ENCODE results near the gene PRSS56.

The PRSS56 gene

DNA sequence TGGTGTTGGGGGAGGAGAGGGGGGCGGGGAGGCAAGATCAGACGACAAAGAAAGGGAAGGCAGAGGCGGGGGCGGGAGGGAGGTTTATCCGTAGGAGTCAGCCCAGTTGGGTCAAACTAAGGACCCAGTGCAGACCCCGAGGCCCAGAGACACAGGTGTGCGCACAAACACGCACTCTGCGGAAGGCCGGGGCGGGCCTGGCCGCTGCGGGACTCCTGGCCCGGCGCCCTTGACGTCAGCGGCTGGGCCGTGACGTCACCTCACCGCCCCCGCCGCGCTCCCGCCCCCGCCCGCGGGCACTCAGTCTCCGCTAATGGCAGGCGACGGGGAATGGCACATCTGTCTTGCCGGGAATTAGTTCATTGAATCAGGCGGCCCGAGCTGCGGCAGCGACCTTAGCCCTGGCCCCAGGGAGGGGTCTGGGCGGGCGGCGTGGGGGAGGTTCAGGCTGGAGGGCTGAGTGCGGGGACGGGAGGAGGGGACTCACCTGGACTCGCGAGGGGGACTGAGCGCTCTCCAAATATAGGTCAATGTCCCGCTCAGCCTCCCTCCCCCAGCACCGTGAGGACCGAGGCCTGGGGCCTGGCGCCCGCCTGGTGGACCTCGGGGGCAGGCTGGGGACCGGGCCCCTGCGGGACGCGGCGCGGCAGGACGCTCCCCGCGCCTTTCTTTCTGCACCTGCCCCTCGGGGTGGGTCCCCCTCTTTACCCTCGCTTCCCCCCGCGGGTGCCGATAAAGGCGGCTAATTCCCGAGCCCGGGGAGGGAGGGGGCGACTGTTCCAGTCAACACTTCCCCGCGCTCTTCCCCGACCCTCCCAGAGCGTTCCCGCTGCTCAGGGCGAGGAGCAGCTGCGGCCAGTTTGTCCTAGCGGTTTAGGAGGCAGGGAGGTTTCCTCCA lies 17.0 kb upstream of the PRSS56 start:
- peak; percentile 41 for DNase-seq

DNA sequence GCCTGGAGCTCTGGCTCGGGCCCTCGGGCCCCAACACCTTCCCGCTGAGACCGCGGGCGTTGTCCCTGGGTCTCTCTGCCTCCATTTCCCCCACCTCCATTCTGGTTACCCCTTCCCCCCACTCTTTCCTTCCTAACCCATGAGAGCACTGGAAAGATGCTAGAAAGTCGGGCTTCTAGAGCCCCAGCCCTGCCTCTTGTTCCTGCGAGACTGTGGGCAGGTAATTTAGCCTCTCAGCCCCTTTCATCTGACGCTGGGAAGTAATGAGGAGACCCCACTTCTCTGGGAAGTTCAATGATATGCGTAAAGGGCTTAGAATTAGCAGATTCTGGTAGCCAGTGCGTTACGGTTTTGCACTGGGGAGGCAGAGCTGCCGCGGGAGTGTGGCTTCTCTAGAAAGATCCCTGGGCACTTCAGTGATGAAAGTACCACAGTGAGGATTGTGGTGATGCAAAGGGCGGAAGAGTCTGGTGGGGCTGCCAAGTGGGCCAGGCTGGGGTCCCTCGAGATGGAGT lies 16.3 kb upstream of the PRSS56 start:
- DNase-seq: no peak

DNA sequence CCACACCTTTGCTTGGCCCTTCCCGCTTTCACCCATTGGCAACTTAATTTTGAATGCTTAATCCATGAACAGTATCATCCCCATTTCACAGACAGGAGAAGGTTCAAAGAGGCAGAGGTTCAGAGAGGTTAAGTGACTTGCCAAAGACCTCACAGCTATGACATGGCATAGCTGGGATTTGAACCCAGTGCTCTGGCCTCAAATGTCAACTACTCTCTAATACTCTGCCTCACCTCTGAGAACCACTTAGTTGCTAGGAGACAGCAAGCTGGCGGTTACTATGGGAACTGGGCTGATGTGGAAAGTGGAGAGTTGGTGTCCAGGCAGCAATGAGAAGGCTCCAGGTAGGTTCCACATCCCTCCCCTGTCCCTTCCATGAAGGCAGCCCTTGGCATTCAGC lies 15.8 kb upstream of the PRSS56 start:
- DNase-seq: peak; percentile 46

DNA sequence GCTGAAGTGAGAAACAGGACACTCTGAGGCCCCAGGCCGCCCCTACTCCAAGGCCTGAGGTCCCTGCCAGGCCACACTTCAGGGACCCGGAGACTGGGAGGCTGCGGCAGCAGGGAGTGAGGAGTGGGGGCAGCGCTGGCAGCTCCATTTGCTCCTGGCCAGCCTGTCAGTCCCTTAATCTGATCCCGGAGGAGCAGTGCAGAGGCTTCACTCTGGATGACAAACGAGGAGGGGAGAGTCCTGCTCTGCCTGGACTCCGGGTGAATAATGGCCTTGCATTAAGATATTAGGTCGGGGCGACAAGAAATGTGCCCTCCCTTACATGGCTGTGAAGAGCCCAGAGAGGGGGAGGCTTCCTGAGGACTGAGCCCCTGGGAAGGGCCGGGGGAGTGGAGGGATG lies 14.3 kb upstream of the PRSS56 start:
- no peak for DNase-seq

DNA sequence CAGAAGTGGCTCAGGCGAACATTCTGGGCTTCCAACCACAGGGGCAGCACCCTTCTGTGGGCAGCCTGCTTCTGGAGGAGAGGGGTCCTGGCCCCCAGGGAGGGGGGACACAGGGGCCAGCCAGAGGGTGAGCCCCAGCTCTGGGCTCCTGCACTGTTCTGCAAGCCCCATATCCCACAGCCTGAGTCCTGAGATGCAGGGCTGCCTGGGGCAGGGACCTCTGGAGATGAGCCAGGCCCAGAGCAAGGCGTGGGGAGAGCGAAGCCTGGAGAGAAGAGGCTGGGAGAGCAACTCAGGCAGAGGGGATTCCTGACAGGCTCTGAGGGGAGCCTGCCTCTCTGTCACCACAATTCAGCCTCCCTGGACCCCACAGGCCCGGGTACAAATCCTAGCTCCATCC lies 13.5 kb upstream of the PRSS56 start:
- DNase-seq: no peak

DNA sequence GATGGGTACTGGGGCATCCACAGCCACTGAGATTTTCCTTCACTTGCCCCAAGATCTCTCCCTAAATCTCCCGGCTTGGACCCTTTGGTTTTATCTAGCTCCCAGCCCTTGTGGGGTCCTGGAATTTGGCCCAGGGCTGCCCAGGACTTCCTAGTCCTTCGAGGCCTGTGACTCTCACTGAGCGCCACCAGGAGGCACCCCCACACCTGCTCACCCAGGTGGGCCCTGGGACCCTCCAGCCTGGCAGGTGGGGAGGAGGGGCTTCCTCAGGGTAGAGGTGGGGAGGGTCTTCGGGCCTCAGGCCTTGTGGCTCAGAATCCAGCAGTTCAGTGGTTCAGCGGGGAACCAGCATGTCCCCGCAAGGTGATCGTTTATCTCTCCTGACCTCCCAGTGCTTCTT lies 11.9 kb upstream of the PRSS56 start:
- no peak for DNase-seq

DNA sequence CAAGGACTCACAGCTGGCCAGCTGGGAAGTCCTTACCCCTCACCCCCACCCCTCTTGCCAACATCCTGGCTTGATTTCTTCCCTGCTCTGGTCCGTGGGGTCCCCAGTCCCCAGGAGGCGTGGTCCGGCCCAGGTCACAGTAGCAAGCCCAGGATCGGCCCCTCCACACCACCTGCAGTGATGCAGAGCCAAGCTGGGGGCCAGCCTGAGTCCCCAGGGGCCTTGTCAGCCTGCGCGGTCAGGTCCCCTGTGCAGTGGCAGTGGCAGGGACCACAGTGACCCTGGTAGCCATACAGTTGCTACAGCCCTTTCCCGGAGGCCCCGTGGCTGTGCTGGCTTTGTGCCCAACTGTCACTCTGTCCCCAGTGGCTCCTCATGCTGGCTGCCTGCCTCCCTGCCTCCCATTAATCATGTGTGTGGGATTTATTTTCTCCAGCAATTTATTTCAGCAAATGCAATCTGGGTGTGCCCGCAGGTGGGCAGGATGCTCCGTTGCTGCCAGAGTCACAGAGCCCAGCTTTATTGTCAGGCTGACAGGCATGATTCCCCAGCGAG lies 8.8 kb upstream of the PRSS56 start:
- peak; percentile 40 for DNase-seq

DNA sequence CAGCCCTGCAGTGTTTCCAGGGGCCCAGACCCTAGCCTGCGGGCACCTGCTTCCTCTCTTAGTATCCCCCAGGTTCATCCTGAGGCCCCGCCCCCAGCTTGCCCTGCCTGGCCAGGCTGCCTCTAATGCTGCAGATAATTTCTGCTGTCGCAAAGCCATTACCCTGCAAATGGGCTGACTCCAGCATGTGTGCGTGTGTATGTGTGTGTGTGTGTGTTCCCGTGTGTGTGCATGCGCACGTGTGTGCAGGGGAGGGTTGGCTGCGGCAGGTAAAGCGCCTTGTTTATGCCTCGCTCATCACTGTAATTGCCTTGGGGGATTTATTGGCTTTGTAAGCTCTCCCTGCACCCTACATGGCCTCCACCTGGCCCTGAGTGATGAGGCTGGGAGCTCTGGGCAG lies 7.6 kb upstream of the PRSS56 start:
- no peak for DNase-seq

DNA sequence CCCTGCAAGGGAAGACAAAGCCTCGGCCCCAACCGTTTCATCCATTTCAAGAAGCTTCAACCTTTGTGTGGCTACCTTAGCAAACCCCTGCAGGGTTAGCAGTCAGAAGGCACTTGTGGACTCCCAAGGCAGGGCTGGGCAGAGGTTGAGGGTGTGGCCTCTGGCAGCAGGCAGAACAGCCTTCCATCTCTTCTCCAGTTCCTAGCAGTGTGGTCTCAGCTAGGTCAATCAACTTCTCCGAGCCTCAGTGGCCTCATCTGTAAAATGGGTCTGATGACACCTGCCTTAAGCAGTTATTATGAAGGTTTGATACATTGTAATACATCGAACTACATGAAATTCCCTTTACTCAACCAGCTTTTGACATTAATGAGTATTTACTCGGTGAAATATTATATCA lies 6.8 kb upstream of the PRSS56 start:
- DNase-seq: no peak

DNA sequence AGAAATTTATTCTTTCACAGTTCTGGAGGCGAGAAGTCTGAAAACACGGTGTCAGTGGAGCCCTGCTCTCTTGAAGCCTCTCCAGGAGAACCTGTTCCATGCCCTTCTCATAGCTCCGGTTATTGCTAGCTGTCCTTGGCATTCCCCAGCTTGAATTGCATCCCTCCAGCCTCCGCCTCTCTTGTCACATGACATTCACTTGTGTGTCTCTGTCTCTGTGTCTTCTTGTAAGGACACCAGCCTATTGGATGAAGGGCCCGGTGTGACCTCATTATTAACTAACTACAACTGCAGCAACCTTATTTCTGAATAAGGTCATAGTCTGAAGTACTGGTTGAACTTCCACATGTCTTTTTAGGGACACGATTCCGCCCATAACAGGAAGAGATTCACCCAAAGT lies 4.5 kb upstream of the PRSS56 start:
- no peak for DNase-seq

DNA sequence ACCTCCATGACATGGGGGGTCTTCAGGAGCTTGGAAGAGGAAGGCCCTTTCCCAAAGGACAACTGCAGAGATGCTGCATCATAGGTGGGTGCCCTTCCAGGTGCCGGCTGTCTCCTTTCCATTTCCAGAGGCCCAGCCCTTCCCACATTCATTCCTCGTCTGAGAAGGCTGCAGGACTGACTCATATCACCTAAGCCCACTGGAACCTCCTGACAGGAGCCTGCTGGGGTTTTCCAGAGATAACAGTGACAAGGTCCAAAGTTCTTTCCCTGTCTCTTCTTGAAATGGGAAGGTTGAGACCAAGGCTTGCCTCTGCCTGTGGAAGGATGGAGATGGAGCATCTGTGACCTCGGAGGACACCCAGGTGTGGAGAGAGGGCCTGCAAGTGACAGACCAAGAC lies 3.6 kb upstream of the PRSS56 start:
- DNase-seq: no peak

DNA sequence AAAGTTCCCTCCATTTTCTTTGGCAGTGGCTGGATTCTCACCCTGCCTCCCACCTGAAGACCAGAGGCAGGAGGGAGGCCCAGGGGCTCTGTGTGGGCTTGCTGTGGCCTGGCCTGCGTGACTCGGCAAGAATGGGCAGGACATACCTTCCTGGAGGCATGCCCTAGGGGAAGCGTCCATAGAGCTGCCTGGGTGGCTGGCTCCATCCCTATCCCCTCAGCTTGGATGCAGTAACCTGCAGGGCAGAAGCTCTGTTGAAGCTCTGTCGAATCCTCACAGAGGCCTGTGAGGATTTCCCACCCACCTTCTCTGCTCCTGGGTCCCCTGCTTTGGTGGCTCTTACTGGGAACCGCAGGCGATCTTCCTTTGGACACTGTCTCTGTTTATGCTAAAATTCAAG lies 1.3 kb upstream of the PRSS56 start:
- DNase-seq: no peak

DNA sequence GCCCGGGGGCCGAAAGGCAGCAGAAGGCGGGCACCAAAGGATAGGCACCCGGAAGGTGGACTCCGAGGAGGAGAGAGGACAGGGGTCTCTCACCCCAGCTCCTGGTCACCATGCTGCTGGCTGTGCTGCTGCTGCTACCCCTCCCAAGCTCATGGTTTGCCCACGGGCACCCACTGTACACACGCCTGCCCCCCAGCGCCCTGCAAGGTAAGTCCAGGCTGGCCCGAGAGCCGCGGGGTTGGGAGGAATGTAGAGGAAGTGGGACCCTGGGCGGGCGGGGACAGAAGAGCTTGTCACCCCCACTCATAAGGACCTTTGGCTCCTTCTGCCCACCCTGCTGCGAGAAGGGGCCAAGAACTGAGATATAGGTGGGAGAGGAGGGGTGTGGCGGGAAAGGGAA lies 301 bp downstream of the PRSS56 start:
- no peak for DNase-seq

DNA sequence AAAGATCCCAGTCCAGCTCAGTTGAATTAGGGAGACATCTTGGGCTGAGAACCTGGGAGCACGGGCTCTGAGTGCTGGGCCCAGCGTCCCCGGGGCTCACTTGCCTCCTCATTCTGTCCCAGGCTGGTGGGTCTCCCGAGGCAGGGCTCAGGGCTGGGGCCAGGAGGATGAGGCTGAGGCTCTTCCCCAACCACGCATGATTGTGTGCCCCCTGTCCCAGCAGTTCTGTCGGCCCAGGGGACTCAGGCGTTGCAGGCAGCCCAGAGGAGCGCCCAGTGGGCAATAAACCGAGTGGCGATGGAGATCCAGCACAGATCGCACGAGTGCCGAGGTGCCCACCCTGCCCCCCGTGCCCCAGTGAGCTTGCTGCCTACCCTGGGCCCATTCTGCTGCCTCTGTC lies 910 bp downstream of the PRSS56 start:
- DNase-seq: no peak

DNA sequence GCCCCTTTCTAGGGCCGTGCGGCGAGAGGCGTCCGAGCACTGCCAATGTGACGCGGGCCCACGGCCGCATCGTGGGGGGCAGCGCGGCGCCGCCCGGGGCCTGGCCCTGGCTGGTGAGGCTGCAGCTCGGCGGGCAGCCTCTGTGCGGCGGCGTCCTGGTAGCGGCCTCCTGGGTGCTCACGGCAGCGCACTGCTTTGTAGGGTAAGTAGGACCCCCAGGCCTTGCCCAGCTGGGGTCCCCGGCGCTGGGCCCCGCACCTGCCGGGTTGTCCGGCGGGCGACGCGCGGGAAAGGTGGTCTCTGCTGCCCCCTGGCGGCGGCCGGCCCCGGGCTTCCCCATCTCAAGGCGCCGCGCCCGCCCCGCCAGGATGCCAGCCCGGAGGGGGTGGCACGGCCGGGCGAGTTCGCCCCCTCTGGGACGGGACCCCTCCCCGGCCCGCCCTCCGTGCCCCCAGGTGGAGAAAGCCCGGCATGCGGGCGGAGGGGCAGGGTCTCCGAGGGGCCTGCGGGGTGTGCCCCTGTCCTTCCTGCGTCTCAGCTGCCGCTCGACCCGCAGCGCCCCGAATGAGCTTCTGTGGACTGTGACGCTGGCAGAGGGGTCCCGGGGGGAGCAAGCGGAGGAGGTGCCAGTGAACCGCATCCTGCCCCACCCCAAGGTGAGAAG lies 1.9 kb downstream of the PRSS56 start:
- peak; percentile 29 for DNase-seq

DNA sequence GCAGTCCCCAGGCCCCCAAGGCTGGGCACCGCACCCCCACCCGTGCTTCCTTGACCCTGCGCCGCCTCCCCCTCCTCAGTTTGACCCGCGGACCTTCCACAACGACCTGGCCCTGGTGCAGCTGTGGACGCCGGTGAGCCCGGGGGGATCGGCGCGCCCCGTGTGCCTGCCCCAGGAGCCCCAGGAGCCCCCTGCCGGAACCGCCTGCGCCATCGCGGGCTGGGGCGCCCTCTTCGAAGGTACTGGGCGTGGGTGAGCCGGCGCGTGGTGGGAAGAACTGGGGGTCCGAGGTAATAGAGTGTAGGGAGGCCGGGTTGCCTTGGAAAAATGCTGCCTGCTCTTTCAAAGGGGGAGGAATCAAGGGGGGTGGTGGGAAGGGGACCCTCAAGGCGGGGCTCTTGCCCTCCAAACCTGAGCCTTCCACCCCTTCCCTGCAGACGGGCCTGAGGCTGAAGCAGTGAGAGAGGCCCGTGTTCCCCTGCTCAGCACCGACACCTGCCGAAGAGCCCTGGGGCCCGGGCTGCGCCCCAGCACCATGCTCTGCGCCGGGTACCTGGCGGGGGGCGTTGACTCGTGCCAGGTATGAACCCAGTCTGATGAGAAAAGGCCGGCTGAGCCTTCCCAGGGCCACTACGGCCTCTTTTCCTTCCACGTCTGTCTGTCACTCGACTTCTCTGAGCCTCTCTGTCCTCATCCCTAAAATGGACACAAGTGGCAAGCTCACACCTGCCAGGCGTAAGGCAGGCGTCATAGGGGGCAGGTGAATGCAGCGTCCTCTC lies 2.6 kb downstream of the PRSS56 start:
- no peak for DNase-seq

DNA sequence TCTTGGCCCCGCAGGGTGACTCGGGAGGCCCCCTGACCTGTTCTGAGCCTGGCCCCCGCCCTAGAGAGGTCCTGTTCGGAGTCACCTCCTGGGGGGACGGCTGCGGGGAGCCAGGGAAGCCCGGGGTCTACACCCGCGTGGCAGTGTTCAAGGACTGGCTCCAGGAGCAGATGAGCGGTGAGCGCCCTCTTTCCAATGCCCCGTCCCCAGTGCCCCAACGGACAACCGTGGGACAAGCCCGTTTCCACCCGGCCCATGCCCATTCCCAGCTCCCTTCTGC lies 3.2 kb downstream of the PRSS56 start:
- DNase-seq: no peak

DNA sequence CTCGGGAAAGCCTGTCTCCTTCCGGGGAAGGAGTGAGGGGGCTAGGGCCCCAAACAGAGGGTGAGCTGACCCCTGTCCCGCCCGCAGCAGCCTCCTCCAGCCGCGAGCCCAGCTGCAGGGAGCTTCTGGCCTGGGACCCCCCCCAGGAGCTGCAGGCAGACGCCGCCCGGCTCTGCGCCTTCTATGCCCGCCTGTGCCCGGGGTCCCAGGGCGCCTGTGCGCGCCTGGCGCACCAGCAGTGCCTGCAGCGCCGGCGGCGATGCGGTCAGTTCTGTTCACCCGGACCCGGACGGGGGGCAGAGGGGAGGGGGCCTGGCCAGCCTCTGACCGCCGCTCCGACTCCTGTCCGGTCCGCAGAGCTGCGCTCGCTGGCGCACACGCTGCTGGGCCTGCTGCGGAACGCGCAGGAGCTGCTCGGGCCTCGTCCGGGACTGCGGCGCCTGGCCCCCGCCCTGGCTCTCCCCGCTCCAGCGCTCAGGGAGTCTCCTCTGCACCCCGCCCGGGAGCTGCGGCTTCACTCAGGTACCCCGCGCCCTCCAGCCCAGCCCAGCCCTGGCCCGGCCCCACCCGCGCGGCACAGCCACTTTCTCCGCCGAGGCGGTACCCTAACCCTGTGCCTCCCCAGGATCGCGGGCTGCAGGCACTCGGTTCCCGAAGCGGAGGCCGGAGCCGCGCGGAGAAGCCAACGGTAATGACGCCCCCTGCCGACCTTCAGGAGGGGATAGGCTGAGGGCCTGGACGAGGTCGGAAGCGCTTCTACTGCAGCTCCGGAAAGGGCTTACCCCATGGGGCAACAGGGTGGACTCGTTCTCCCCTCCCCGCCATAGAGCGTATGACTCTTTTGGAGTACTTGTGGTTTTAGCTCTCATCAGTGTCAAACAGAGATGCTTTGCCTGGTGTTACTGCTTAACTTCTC lies 3.8 kb downstream of the PRSS56 start:
- DNase-seq: peak; percentile 26

DNA sequence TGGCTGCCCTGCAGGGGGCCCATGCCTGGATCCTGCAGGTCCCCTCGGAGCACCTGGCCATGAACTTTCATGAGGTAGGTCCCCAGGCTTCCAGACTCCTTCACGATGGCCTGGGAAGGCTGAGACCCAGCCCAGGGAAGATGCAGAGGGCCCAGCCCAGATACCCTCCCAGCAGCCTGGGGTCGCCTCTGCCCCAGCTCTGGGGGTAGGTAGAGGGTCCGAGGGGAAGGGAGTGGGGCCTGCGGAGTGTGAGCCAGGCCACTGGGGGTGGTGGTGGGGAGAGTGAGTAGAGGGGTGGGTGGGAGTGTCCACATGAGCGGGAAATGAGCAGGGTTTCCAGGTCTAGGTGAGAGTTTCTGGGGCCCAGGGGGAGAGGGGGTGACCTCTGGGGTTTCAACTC lies 4.6 kb downstream of the PRSS56 start:
- DNase-seq: no peak

DNA sequence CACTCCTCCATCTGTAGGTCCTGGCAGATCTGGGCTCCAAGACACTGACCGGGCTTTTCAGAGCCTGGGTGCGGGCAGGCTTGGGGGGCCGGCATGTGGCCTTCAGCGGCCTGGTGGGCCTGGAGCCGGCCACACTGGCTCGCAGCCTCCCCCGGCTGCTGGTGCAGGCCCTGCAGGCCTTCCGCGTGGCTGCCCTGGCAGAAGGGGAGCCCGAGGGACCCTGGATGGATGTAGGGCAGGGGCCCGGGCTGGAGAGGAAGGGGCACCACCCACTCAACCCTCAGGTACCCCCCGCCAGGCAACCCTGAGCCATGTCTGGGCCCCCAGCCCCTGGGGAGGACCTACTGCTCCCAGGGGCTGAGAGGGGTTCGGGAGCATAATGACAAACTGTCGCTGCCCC lies 5.0 kb downstream of the PRSS56 start:
- no peak for DNase-seq

DNA sequence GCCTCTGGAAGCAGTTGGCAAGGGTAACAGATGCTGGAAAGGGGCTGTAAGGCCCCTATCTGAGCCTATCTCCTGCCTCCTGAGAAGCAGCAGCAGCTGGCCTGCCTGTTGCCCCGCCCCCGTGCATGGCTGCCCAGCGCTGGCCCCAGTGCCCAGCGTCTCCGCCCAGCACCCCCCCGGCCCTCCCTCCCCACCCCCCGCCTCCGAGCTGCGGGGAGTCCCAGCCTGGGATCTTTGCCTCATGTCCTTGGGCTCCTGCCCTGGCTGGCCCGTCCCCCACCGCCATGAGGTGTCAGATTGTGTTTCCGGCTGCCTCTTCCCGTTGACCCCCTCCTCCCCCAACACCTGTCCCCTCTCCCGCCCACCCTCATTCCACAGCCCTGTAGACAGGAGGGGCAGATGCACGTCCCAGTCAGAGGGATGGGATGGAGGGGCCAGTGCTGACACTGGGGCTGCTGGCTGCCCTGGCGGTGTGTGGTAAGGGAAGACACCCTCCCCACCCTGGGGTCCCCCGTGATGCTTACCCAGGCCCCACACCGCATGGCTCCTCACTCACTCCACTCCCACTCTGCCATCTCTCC lies 5.7 kb downstream of the PRSS56 start, which contains the start of gene CHRND:
Gene CHRND (plus strand): TSS at position 370 of the 581 bp plus-strand sequence. CDS start 56 bp downstream, at position 426.
- peak; percentile 17 for DNase-seq
